Sigmoid colon (tissue), 4 donors: ENCODE measurements around the gene ZDHHC11.
"Not testable (repeated sequence)": the region's sequence is repeated elsewhere in the genome, so short reads cannot be mapped to it uniquely, and the experiment has no call there.

ENCODE experiments used
- EP300 ChIP-seq, 4 donors: sonication (generic); formaldehyde crosslinking; IDR thresholded peaks; one replicate each; pipeline ENCODE4 v1.6.1; 2017; ENCODE audit warnings: antibody characterized with exemption in 4 of 4
- POLR2A ChIP-seq, 2 donors: fragments of 450-650 bp; IDR thresholded peaks; one replicate each; pipeline ENCODE4 v1.6.1; 2016; ENCODE audit warnings: antibody characterized with exemption in 2 of 2, mild to moderate bottlenecking in 2 of 2, moderate library complexity in 2 of 2
- POLR2AphosphoS5 ChIP-seq, 4 donors: sonication (generic); formaldehyde crosslinking; IDR thresholded peaks; one replicate each; pipeline ENCODE4 v1.6.1; 2017; ENCODE audit warnings: antibody characterized with exemption in 4 of 4
- TF ChIP-seq, protein P1 (sequence below), 4 experiments: fragments of 450-650 bp in 3 of 4; fragments of 200-600 bp in 1 of 4; IDR thresholded peaks; one replicate each; pipeline ENCODE4 v1.5.1; 2016 to 2019; ENCODE audit warnings: antibody characterized with exemption in 4 of 4, mild to moderate bottlenecking in 3 of 4, moderate library complexity in 2 of 4

DNA sequence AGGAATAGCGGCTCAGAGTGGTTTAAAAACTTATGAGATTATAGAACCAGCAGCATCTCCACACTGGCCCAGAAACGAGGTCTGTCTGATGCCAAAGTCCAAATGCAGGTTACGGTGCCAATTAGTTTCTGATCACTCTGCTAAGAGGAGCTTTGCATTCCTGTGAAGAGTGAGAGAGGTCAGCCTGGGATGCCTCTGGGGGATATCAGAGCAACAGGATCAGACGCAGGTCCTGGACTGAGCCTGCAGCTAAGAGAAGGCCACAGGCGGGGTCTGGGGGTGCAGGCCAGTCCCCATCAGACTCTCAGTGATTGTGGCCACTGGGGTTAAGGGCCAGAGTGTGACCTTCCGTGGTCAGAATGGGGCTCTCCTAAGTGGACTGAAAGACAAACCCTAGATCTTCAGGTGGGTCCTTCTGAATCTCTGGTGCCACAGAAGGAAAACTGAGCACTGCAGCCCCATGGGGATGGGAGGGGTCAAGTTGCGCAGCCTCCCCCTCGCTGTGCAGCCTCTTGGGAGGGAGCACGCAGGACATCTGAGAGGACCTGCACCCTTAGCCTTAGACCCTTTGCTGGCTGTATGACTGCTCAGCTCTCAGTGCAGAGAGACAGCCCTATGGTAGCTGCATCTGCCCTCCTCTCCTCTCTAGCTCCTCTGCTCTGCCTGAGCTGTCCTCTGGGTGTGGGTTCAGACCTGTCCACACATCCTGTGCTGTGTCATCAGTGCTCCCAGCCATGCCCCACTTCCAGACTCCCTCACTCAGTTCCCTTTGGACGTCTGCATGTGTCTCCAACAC is 42.9 kb downstream of the ZDHHC11 start:
- TF ChIP-seq, protein P1, sequence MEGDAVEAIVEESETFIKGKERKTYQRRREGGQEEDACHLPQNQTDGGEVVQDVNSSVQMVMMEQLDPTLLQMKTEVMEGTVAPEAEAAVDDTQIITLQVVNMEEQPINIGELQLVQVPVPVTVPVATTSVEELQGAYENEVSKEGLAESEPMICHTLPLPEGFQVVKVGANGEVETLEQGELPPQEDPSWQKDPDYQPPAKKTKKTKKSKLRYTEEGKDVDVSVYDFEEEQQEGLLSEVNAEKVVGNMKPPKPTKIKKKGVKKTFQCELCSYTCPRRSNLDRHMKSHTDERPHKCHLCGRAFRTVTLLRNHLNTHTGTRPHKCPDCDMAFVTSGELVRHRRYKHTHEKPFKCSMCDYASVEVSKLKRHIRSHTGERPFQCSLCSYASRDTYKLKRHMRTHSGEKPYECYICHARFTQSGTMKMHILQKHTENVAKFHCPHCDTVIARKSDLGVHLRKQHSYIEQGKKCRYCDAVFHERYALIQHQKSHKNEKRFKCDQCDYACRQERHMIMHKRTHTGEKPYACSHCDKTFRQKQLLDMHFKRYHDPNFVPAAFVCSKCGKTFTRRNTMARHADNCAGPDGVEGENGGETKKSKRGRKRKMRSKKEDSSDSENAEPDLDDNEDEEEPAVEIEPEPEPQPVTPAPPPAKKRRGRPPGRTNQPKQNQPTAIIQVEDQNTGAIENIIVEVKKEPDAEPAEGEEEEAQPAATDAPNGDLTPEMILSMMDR (IDR thresholded peaks at IDR 0.05): not testable (repeated sequence)
- TF ChIP-seq POLR2AphosphoS5, POLR2A, EP300 (IDR thresholded peaks at IDR 0.05): not testable (repeated sequence)
